GM18858 (cell line): ENCODE data around the gene HS3ST4.
"Not testable (repeated sequence)": the region's sequence is repeated elsewhere in the genome, so short reads cannot be mapped to it uniquely, and the experiment has no call there.

Source experiments
- ATAC-seq: cut with Tn5 transposase; IDR thresholded peaks from one replicate; pipeline ENCODE4 v1.9.1; 2021; ENCODE audit not compliant: unreplicated experiment

Gene HS3ST4

DNA sequence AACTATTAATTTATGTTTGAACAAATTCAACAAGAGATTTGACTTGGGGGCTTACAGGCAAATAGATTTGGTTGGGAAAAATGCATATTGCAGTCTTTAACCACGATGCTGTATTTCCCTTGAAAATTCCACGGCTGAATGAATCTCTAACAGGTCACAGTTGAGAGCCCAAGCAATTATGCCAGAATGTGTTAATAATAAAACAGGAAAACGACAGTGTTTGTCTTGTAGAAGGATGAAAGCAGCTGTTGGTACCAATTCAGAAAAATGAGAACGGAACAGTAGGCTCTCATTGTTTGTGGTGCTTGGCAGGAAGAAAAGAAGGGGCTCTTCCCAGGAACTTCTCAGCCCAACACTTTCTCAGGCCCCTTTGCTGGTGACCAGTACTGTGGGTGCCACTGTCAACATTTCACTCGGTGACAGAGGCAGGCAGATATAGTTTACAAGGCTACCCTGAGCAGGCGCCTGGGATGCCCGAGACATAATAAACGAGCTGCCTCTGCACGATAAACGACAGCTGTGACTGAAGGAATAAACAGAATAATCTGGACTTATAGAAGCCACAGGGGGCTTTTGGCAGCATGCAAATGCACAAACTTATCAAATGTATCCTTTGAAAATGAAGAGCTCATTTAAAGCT, 387.1 kb downstream of the HS3ST4 start:
- ATAC-seq: no peak

DNA sequence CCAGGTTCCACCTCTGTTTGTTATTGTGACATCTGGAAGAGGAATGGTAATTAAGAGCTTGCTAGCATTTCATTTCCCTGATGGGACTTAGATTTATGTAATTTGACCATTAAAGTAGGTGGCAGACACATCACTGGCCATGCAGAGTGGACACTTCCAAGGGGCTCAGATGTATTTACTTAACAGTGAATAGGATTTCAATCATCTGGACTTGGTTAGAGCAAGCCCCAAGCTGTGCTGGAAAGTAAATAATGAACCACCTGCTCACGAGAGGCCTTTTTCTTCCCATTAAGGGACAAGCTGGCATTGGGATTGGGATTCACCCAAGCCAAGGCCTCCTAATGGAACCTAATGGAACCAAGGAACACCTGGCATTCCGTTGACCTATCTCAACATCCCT, 395.3 kb downstream of the HS3ST4 start:
- ATAC-seq: no peak

GRCh38 chr16:26091511-26091910, 399.8 kb downstream of the HS3ST4 start:
- ATAC-seq: no peak

GRCh38 chr16:26098206-26098605, 406.4 kb downstream of the HS3ST4 start:
- ATAC-seq: not testable (repeated sequence)

DNA sequence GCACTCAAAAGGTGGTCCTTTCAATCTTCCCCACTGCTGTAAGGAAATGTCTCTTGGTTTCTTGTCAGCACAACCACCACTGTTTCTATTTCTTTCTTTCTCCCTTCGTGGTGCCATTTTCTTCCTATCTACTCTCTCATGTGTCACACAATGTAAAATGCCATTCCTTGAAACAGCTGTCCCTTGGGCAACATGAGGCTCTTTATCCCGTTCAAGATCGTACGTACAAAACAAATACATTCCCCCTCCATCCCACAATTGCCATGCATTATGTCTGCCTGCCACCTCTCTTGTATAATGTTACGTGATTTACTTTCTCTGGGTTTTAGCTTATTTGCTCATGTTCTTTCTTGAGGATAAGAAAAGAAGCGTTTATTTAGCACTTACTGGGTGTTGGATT, 410.6 kb downstream of the HS3ST4 start:
- ATAC-seq: no peak

DNA sequence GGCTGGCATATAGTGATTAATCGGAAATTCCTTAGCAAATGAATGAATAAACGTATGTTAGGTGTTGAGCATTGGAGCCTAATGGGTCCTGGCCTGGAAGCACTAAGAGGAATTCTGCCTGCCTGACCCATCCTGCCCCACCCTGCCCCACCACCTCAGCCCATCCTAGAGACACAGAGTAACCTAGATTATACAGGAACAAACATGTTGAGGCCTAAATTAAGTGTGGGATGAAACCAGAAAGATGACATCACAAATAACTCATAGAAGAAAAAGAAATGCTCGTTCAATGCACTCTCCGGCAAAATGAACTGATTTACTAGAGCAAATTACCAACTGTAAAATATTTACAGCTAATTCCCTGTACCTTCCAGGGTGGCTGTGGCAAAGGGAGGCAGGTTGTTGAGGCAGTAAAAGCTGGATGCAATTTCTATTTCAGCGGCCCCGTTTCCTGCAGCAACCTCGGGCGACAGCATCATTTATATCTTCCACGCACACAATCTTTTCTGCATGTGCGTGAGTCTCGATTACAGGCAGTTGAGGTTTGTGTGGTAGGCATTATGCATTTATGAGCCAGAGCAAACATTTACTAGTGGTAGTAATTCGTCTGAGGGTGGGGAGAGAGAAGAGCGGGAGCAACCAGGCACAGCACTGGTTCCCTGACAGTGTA, 417.2 kb downstream of the HS3ST4 start:
- no peak for ATAC-seq

- no peak for ATAC-seq
These were observed 420.1 kb downstream of the HS3ST4 start for GRCh38 chr16:26111900-26112299.

DNA sequence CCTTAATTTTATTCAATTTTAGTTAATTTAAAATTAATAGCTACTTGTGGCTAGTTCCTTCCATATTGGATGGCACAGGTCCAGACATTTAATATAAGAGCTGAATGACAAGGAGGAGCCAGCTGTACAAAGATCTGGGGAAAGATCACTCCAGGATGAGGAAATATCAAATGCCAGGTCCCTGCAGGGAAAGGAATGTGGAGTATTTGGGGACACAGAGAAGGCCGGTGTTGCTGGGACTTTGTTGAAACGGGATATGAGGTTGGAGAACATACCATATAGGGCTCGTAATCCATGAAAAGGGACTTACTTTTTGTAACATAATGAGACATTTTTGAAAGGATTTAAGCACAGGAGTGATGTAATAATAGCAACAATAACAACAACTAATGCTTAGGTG, 426.8 kb downstream of the HS3ST4 start:
- ATAC-seq: no peak

- ATAC-seq: no peak
These were observed 429.0 kb downstream of the HS3ST4 start for GRCh38 chr16:26120729-26121128.

GRCh38 chr16:26128296-26128695, 436.5 kb downstream of the HS3ST4 start:
- no peak for ATAC-seq

DNA sequence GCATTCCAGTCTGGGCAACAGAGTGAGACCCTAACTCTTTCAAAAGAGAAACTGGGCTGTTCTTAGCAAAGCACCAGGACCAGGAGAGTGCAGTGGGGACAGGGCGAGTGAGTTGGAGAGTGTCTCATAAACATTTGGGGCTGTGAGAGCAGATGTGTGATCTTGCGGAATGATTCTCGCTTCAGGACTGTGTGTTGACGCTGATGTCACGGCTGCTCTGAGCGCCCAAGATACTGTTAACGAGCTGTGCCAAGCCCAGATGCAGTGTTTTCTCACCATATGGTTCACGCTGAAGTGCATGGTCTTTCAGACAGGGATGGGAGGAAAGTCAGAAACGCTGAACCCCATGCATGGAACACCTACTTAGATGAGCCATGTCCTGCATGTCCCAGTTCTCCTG, 438.2 kb downstream of the HS3ST4 start:
- ATAC-seq: no peak

- no peak for ATAC-seq
These were observed 441.8 kb downstream of the HS3ST4 start for GRCh38 chr16:26133416-26134093.

DNA sequence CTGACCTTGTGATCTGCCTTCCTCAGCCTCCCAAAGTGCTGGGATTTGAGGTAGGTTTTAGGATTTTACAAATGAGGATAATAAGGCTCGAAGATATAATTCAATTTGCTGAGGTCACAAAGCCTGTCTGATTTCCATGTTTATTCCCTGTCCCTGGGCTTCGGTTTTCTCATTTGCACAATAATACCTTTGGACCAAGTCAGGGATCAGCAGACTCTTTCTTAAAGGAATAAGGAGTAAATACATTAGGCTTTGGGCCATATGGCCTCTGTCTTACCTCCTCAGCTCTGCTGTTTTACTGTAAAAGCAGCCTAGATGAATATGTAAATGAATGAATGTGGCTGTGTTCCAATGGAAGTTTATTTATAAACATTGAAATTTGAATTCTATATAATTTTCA, 442.8 kb downstream of the HS3ST4 start:
- ATAC-seq: no peak

DNA sequence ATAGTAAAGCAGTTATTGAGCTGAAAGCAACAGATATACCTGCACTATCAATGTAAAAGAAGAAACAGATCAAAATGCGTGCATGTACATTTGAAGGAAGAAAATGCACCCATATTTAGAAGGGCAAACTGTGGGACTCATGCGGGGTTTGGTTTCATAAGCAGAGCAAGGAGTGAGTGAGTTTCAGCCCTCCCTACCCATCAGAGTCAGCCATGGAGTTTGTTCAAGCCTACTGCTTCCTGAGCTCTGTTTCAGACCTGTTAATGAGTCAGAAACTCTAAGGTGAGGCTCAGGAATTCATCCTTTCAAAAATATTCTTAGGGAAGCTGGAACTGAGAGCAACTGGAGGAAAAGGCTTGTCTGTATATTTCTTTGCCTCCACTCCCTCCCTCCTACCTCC, 446.2 kb downstream of the HS3ST4 start:
- no peak for ATAC-seq

- ATAC-seq: no peak
These were observed 447.3 kb downstream of the HS3ST4 start for GRCh38 chr16:26139091-26139490.

DNA sequence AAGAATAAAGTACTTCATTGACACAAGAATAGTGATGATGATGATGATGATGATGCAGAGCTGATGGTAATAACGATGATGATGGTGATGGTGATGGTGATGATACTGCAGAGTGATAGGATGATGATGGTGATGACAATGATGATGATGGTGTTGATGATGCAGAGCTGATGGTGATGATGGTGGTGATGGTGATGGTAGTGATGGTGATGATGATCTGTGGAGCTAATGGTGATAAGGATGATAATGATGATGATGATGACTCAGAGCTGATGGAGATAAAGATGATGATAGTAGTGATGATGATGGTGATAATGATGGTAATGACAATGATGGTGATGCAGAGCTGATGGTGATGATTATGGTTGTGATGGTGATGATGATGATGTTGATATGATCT, 448.1 kb downstream of the HS3ST4 start:
- no peak for ATAC-seq

DNA sequence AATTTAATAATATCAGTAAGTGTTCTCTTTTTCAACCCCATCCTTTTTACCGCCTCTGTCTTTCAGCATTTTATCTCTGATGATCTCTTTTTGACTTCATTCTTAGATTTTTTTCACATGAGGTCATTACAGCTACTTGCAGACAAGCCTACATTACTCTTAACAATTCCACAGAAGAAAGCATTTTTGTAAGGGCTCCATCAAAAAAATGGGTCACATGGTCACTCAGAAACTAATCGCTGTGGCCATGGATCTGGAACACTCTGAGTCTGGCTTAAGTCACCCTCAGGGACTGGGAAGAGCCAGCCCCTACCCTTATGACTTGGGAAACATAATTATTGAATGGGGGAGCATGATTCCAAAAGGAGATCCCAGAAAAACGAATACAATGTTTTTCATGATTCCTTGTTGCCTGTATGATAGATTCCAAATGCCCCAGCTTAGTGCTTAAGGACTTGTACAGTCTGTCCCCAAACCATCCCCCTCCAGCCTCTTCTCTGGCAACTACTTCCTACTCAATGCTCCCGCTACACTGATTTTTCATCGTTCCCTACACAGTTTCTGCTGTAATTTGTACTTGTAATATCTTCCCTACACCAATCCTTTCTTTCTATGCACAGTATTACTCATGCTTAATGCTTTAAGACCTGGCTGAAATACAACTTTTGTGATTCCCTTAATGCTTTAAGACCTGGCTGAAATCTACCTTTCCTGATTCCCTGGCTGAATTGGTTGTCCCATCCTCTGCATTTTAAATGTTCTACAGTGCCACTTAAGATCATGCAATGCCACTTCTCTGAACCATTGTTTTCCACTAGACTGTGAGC, 457.8 kb downstream of the HS3ST4 start:
- no peak for ATAC-seq

- ATAC-seq: no peak
These were observed 463.5 kb downstream of the HS3ST4 start for GRCh38 chr16:26155221-26155620.

GRCh38 chr16:26157319-26157718, 465.6 kb downstream of the HS3ST4 start:
- ATAC-seq: no peak

- ATAC-seq: no peak
These were observed 466.5 kb downstream of the HS3ST4 start for GRCh38 chr16:26158142-26158759.
